LoVo (cell line): ENCODE results near the gene EFHC1.

ENCODE experiments used
- DNase-seq: peaks from one replicate; pipeline ENCODE4 v3.0.0-alpha.2; 2016; ENCODE audit warnings: low spot score

EFHC1 gene

DNA sequence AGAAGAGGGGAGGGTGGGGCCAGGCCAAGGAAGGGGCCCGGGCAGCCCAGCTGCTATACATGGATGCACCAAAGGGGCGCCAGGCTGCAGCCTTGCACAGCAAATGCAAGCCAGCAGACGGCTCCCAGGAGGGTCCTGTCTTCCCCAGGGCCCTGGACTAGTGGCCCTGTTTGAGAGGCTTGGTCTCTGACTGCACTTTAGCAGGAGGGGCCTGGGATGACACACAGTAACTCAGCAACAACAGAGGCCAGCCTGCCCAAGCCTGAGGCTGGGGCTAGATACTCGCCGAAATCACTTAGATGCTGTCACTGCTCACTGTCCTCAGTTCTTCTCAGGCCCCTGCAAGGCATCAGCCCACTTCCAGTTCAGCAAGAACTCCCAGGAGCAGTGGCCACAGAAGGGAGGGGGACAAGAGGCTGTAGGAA, 83.2 kb downstream of the EFHC1 start:
- no peak for DNase-seq

DNA sequence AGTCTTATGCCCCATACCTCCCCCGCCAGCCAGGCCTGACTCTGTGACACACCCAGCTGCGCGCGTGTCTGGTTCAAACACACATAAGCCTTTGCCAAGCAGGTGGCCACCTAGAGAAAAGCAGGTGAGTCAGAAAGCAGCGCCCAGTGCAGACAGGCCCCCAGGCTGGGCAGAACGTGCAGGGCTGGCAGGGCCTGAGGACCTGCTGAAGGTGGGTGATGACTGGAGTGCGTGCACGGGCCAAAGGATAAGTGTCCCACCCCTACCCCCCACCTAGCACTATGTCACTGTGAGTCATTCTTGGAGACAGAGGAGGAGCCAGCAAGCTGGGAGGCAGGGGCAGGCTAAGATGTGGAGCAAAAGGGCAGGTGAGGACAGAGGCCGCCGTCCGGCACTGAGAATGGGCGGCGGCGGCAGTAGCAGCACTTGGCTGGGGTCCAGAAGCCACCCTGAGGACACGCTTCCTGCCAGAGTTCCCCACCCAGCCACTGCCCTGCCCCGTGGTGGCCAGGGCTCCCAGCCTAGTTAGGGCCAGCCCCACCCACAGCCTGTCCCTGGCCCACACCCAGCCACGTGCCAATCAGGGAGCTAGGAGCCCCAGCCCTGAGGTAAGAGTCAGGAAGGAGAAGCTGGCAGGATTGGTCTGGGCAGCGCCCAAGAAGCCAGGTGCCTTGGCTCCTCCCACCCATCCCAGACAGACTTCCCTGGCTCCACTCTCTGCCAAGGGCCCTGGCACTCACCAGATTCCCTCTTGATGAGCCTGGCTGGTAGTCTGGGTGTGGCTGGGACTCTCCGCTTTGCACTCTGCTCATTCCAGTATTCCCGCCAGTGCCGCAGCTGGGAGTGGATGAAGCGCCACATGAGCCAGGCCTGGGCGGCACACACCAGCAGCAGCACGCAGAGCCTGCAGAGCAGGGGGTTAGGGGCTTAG, 84.0 kb downstream of the EFHC1 start:
- DNase-seq, result peak; percentile 98

DNA sequence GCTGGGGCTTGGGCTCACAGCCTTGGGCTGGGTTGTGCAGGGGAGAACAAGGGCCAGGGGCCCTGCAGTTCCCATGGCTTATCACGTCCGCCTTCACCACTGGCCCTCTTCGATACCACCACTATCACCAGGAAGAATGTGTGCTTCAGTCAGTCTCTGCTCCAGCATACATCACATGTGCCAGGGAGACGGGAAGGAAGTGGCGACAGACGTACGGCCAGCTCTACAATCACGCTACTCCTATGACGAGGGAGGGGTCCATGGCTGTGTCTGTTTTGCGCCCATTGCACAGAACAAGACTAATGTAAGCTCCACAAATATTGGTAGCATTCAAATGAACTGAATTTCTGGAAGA, 84.6 kb downstream of the EFHC1 start:
- no peak for DNase-seq

DNA sequence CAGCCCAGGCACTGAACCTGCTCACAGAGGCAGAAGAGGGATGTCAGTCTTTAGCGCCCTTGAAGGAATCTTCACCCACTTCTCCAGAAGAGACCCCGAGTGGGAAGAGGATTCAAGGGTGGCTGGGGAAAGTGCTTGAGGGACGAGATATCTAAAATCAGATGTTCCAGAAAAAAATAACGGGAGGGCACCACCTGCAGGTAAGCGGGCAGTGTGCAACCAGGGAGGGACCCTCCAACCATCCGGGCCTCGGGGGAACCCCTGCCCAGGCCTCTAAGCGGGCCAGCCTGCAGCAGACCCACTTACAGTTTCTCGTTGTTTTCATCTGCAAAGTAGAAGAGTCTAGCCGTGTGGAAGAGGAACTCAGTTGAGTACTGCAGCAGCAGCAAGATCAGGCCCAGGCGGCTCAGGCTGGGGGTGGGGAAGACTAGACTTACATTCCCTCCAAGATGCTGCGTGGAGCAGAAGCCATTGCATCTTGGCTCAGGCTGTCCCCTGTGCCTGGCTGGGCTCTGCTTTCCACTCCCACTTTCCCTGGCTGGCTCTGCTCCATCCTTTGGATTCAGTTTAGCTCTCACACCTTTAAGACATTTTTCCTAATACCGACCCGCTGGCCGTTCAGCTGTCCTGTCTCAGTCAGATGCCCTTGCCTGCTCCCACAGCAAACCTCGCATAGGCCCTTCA, 85.7 kb downstream of the EFHC1 start:
- no peak for DNase-seq

DNA sequence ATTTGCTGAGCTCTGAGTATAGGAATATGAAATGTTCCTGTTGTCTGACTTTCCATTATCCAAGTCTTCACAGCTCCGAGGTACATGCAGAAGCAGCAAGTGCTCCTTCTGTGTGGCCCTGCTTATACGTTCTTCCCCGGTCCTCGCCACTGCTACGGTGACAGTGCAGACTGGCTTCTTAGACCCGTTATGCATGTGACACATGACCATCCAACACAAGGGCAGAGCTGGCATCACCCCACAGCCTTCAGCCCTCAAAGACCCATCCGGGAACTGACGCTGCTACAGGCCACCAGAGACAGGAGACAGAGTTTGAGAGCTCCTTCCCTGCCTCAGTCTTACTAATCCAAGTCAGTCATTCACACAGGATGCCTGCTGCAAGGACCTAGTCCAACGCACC, 86.3 kb downstream of the EFHC1 start:
- no peak for DNase-seq

DNA sequence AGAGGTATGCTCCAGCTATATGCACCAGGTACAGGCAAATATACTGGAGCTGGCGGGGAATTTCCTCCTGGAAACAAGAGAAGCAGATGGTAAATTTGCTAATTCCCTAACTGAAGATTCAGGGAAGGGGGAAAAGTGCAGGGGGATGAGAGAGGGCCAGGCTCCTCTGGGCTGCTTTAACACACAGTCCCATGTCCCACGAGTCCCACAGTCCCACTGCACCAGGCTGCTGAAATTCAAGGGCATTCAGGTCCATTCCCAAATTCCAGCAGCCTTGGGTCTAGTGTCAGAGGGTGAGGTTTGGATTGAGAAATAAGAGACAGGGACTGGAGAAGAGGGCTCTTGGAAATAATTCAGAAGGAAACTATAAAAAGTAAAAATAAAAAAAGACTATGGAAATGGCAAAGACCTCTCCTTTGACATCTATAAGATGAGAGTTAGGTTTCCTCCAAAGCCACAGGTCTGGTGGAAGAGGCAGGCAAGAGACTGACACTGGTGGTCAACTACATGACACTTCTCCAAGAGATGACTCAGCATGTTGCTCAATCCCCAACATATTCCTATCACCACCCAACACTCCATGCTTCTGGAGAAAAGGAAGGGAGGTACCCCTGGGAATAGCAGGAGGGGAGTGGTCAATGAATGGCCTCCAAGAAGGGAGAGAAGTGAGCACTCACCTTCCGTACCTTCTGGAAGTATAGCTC, 87.6 kb downstream of the EFHC1 start:
- DNase-seq, result no peak

DNA sequence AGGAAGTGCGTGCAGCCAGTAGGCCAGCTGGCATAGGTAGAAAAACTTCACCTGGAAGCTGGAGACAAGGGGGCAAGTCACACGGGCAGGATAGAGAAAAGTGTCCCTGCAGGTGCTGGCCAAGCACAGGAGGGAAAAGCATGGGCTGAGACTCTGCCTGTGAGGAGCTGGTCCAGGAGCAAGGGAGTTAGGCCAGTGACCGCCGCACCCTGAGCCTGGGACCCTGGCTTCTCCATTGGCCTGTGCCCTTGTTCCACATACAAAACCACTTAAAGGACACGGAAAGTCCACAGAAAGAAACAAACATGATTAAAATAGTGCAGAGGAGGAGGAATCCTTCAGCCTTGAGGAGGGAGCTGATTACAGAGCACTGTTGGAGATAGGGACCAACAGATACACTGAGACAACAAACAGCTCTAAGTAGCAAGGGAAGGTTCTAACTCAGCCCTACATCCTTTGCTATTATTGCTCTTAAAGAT, 88.2 kb downstream of the EFHC1 start:
- DNase-seq, result no peak

DNA sequence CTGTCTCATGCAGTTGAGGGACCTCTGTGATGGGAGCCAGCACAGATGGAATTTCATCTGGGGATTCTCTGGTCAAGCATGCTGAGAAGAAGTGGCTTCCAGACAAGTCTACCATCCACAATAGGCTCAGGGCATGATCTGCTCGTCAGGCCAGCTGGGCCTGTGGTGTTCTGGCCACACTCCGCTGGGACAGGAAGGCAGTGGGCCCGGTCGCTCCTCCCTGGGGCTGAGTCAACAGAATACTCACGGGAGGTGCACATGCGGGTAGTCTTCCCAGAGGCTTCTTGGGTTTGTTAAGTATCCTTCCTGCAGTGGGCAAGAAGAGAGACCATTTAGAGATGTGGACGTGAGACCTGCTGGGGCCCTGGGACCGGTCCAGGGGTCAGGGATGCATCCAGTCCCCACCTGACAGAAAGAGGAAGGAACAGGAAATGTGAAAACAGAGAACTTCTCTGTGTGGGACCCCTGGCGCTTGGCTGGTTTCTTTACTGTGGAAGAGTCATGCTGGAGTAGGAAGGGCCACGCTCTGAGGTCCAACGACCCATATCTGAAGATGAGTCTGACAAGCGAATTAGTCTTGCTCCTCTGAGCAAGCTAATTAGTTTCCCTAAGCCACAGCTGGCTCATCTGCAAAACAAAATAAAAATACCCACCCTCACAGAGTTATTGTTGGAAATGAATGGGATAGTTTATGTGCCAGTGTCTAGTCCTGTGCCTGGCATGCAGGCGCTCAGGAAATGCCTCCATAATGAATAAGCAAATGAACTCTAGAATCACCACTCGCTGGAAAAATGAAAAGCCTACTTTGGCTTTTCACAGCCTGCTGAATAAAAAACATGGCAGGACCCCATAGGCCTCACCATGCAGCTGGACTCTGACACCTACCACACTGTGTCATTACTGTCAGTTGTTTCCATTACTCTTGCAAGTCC, 89.4 kb downstream of the EFHC1 start:
- no peak for DNase-seq

DNA sequence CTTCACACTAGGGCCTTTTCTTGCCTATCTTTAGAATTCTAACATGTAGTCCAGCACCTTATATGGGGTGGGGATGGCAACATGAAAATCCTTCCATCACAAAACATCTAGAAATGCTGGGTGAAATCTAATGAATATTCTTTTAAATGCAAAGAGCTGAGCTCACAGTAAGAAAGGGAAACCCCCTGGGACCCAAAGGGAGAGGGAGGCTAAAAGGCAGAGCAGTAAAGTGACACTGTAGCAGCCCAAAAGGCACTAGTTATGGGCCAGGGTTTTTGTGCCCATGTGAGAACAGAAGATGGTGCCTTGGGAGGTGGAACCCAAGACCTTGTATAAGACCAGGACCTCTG, 90.0 kb downstream of the EFHC1 start:
- DNase-seq, result no peak

DNA sequence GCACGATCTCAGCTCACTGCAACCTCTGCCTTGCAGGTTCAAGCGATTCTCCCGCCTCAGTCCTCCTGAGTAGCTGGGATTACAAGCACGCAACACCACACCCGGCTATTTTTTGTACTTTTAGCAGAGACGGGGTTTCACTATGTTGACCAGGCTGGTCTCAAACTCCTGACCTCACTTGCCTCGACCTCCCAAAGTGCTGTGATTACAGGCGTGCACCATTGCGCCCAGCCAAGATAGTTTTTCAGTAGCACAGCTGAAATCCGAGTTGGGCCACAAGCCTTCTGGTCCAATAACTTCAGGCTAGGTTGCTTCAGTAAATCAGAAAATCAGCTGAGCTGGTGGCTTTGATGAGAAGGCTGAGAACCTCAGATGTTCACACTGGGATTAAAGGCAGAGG, 91.0 kb downstream of the EFHC1 start:
- DNase-seq, result no peak

DNA sequence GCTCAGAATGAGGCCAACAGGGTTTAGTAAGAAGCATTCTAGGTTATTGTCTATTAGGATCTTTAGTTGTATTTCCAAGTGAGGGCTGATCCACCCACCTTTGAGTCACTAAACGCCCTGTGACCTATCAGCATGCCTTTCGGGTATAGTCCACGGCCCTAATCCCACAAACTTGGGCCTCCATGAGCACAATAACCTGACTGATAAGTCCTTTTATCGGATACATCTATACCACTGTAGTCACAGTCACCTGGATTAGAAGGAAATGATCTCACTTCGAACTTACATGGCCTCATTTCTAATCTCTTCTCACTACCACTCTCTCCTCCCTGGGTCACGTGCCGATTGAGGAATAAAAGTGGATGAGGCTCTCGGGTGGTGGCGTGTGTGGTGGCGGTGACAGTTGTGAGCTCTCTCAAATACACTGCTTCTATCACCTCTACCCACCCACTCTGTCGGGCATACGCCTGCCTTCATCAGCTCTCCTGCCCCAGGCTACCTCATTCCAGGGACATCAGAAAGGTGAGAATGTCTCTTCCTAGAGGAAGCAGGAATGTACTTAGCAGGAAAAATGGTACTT, 91.5 kb downstream of the EFHC1 start:
- DNase-seq, result no peak

DNA sequence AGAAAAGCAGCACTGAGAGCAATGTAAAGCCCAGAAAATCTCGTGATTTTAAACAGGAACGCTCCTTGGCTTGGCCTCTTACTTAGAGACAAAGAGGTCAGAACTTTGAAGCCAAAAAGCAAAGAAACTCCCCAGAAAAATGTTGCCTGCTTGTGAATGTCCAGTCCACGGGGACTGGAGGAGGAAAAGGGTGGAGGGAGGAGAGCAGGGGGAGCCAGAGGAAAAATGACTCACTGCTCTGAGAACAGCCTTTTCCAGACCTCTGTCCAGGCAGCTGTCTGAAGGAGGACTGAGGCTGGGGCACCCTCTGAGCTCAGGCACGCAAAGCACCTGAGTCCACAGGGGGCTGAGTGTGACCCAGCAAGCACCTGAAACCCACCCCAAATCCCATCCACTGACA, 92.1 kb downstream of the EFHC1 start:
- DNase-seq, result no peak

DNA sequence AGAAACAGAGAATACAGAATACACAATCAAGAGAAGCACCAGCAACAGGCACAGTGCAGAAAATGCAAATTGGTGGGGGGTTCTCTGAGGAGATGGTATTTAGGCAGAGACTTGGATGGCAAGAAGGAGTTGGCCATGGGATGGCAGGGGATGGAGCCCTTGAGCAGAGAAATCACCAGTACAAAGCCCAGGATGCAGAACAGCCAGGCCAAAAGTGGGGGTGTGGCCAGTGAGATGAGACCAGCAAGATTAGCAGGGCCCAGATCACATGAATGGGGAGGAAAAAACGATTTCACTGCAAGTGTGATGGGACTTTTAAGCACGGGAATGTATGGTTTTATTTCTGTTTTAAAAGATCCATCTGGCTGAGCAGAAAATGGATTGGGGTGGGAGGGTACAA, 93.3 kb downstream of the EFHC1 start:
- DNase-seq, result no peak

DNA sequence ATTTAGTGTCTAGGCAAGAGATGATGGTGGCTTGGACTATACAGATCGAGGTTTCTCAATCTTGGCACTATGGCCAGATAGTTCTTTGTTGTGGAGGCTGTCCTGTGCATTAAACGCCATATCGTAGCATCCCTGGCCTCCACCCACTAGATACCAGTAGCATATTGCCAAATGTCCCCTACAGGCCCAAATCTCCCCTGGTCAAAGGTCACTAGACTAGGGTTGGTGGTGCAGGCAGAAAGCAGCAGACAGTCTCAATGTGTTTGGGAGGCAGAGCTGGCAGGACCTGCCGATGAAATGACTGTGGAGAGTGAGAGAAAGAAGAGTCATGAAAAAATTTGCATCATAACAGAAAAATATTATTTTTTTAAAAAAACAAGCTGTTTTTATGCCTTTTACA, 93.8 kb downstream of the EFHC1 start:
- DNase-seq, result no peak

DNA sequence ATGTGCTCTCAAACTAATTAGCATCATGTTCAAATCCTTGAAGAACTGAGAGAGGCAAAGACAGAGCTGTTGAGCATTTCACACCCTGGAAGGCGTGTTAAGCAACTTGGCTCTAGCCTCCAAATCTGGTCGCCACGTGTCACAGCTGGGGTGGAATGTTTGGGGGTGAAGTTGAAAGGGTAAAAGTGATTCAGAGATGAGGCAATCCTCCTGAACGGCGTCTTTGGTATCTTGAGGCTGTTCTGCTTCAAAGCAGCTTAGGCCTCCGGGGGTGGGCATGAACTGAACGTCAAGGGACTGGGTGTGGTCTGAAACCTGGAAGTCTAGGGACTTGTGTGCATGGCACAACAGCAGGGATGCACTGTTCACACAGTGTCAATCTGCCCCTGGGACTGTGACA, 94.4 kb downstream of the EFHC1 start:
- no peak for DNase-seq

DNA sequence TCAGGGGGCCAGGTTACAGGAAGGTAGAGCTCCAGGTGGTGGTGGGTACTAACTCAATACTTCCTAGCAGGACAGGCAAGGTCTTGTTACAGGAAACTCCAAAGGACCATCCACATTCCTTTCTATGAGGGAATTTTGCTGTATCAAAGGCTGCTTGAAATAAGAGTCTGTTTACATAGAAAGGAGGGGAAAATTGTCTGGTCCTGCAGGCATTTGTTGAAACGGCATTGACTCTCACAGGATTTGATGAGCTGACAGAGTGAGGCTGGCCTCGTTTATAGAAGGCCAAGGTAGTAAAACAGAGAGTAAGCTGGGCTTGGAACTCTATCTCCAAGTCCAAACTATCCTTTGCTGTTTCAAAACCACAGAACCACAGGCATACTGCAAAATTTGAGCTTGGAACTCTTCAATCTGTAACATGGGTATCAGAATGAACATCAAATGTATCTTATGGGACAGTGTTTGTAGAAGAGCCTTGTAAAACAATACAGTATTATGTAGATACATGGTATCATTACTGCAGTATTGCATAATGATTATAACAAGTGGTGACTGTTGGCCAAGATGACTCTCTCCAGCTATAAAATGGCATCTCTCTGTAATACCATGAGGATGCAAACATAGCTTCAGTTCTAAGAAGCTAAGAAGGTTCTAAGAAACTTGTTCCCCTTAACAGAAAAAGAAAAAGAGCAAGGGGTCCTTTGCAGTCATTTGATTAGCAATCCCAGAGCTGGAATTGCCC, 95.2 kb downstream of the EFHC1 start:
- DNase-seq, result no peak

DNA sequence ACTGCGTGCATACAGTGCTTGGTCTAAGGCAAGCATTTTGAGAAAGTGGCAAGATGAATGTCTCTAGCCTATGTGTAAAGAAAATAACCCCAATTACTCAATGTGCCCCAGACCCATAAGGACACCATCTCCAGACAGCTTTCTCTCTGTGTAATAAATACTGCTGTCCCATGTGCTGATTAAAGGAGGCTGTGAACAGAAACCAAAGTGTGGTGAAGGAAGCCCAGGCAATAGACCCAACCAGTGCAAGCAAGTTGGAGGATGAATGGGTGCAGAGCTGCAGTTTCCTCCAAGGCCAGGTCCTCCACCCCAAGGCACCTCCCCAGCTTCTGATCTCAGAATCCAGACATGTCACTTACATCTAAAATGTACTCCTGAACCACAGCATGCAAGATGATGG, 96.1 kb downstream of the EFHC1 start:
- DNase-seq, result no peak

DNA sequence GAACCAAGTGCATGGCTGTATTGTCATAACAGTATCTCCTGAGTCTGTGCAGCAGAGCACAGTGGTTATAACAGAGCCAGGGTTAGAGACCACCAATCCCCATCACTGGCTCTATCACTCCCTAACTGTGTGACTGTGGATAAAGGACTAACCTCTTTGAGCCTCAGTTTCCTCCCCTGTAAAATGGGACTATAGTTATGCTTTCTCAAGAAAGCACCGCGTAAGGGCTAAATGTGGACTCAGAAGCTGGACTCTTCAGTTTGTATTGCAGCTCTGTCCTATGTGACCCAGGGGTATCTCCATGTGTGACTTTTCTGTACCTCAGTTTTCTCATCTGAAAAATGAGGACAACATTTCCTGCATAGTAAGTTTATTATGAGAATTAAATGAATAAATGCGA, 96.8 kb downstream of the EFHC1 start:
- no peak for DNase-seq

DNA sequence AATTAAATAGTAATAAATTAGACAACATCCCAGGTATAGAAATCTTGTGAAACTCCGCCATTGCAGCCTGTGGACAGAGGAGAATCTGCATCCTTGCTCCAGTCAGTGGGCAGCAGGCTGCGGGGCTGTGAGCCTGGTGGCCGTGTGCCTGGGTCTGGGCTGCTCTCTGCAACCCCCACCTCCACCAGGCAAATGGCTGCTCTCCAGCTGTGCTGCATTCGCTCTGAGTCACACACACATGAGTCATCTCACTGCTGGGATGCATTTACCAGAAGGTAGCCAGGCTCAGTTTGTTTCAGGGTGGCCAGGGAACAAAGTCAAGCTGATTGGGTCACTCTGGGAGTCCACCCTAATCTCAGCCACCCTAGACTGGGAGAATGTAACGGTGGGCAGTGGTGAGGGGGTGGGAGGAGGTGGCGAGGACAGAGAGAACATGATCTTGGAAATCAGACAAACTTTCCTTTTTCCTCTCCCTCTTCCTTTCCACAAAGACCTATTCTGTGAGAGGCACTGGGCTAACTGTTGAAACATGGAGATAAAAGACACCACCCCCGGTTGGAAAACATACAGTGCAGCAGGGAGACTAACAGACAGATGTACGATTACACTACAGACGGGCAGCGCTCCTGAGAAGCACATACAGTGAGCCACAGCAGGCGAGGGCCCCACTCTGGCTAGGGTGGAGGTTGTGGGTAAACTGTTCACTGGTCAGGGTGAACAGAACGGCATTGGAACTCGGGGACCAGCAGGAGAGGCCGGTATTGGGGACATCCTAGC, 97.5 kb downstream of the EFHC1 start:
- DNase-seq, result peak; percentile 76
